SU-DHL-6 (cell line): ENCODE data around the gene SYNJ1.

Experiments used
- CTCF ChIP-seq: fragments of 200-600 bp; sonication (generic); IDR thresholded peaks from one replicate; pipeline ENCODE4 v1.5.1; 2017; ENCODE audit warnings: antibody characterized with exemption, mild to moderate bottlenecking, low read length, moderate library complexity; ENCODE audit not compliant: insufficient read depth, poor library complexity, severe bottlenecking
- EZH2phosphoT487 ChIP-seq: fragments of 200-600 bp; sonication (generic), shearing (Covaris generic); conservative IDR thresholded peaks from 2 replicates; pipeline ENCODE4 v1.6.1; 2018; ENCODE audit warnings: mild to moderate bottlenecking, antibody characterized with exemption, low read length, moderate library complexity, mixed read lengths

- TF ChIP-seq EZH2phosphoT487 (no peak), CTCF (no peak)
These were observed 21.8 kb upstream of the SYNJ1 start for GRCh38 chr21:32749662-32750061.
